Vagina (tissue), 2 donors: ENCODE results near the gene MTHFSD. TPM values are rescaled to one million over a fixed set of nuclear protein-coding genes. Genes with fewer than 3 reads are reported as not detected.

Experiments used
- DNase-seq, 2 donors: peaks; one replicate each; pipeline ENCODE4 v3.0.0-alpha.2; 2017; ENCODE audit errors: extremely low spot score in 2 of 2
- H3K27ac ChIP-seq: fragments of 200-600 bp; sonication (generic); one replicate; pipeline ENCODE4 v1.5.1; 2019
- H3K27me3 ChIP-seq: fragments of 200-600 bp; sonication (generic); one replicate; pipeline ENCODE4 v1.5.1; 2019
- H3K36me3 ChIP-seq, 2 donors: fragments of 200-600 bp; sonication (generic); one replicate each; pipeline ENCODE4 v1.5.1; 2017 to 2019
- H3K4me1 ChIP-seq: fragments of 200-600 bp; sonication (generic); one replicate; pipeline ENCODE4 v1.5.1; 2019
- H3K4me3 ChIP-seq, 2 donors: fragments of 200-600 bp; sonication (generic); 1 replicate in 1 of 2; 2 replicates in 1 of 2; pipeline ENCODE4 v1.5.1; 2016 to 2019
- H3K9me3 ChIP-seq: fragments of 200-600 bp; sonication (generic); one replicate; pipeline ENCODE4 v1.5.1; 2019
- POLR2A ChIP-seq, 2 donors: fragments of 450-650 bp; IDR thresholded peaks; one replicate each; pipeline ENCODE4 v1.6.1; 2017; ENCODE audit warnings: antibody characterized with exemption in 2 of 2, mild to moderate bottlenecking in 2 of 2, moderate library complexity in 2 of 2
- POLR2AphosphoS5 ChIP-seq, 2 donors: sonication (generic); formaldehyde crosslinking; IDR thresholded peaks; one replicate each; pipeline ENCODE4 v1.9.0; 2017; ENCODE audit warnings: antibody characterized with exemption in 2 of 2, mild to moderate bottlenecking in 2 of 2, low read depth in 1 of 2; ENCODE audit not compliant: insufficient read depth in 1 of 2
- intact Hi-C: fragments of 100-400 bp; cut with DNase I; formaldehyde crosslinking; loops from one replicate; pipeline ENCODE4 v1.15.1; 2023
- total RNA-seq: library from RNA; depleted of rRNA; stranded (reverse); fragments of >200 nt; gene quantifications from one replicate; pipeline ENCODE4 v1.2.3, GENCODE V29; 2016
- TF ChIP-seq, protein P1 (sequence below), 3 experiments: fragments of 450-650 bp in 2 of 3; fragments of 200-600 bp in 1 of 3; sonication (generic) in 1 of 3; IDR thresholded peaks; one replicate each; pipeline ENCODE4 v1.5.1; 2017 to 2019; ENCODE audit warnings: antibody characterized with exemption in 3 of 3, mild to moderate bottlenecking in 2 of 3, moderate library complexity in 2 of 3

The MTHFSD gene
- total RNA-seq, 1 donor from 2014 or later, result 20.4 TPM

DNA sequence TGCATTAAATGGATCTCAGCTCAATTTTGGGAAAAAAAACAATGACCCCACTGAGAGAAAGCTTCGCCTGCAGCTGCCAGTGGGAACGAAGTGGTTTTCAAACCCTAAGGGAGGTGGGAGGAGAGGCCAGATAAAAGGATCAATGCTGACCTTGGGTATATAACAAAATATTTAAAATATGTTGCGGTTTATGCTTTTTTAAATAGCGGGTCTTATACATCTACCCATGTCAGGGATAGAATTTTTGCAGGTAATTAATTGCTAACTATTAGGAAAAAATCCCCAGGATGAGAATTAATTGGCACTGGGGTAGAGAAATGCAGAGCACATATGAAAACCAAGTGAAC is 55.6 kb downstream of the MTHFSD start:
- DNase-seq, result no peak
- Histone ChIP-seq H3K27me3 (peaks cover 23% of the 10 kb centered on the region), H3K36me3 (no peaks in the 10 kb centered on the region), H3K4me1 (peaks cover 28% of the 10 kb centered on the region), H3K27ac (no peak overlapping the region), H3K4me3 (no peak overlapping the region), H3K9me3 (no peaks in the 10 kb centered on the region)
- TF ChIP-seq POLR2AphosphoS5 (IDR thresholded peaks at IDR 0.05; ENCODE audit: insufficient read depth in 1 of 2, low read depth in 1 of 2), result no peak
- TF ChIP-seq, protein P1, sequence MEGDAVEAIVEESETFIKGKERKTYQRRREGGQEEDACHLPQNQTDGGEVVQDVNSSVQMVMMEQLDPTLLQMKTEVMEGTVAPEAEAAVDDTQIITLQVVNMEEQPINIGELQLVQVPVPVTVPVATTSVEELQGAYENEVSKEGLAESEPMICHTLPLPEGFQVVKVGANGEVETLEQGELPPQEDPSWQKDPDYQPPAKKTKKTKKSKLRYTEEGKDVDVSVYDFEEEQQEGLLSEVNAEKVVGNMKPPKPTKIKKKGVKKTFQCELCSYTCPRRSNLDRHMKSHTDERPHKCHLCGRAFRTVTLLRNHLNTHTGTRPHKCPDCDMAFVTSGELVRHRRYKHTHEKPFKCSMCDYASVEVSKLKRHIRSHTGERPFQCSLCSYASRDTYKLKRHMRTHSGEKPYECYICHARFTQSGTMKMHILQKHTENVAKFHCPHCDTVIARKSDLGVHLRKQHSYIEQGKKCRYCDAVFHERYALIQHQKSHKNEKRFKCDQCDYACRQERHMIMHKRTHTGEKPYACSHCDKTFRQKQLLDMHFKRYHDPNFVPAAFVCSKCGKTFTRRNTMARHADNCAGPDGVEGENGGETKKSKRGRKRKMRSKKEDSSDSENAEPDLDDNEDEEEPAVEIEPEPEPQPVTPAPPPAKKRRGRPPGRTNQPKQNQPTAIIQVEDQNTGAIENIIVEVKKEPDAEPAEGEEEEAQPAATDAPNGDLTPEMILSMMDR (IDR thresholded peaks at IDR 0.05), result no peak
- no peak for TF ChIP-seq POLR2A (IDR thresholded peaks at IDR 0.05)
- intact Hi-C loops, result no loop called here

DNA sequence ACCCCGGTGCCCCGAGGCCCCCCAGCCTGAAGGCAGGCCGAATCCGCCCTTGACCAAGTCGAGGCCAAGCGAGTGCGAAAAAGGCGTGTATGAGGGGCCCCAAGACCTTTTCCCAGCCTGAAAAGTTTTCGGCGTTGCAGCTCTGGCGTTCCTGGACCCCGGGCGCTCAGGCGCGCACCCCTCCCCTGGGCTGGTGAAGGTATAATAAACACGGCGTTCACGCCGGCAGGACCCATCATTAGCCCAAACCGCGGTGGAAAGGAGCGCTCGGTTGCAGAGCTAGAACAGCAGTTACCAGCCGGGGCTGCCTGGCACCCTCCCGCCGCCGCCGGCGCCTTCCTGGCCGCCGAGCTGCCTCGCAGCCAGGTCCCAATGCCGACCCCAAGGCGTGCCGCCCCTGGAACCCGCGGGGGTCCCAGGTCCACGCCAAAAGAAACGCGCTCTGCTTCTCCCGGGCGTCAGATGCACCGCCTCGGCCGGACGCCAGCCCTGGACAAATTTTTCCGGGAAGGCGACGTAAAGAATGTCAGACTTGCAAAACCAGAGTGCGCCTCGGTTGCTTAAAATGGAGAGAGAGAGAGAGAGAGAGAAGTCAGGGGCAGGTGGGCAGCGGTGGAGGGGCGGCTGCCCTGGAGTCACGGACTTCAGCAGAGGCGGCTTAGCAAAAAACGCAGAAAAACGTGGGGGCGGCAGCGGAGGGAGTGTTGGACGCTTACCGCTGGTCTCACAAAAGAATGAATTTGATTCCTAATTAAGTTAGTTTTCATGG is 56.2 kb downstream of the MTHFSD start:
- Histone ChIP-seq H3K9me3 (no peaks in the 10 kb centered on the region), H3K36me3 (no peaks in the 10 kb centered on the region), H3K4me3 (peak overlapping the region; percentile 12 to 29), H3K27me3 (peaks cover 23% of the 10 kb centered on the region), H3K27ac (no peak overlapping the region), H3K4me1 (peaks cover 26% of the 10 kb centered on the region)
- intact Hi-C loops, result no loop called here
- peak in 1 of 2 donors; percentile 17 for TF ChIP-seq POLR2AphosphoS5 (IDR thresholded peaks at IDR 0.05; ENCODE audit: insufficient read depth in 1 of 2, low read depth in 1 of 2)
- no peak for TF ChIP-seq POLR2A (IDR thresholded peaks at IDR 0.05)
- DNase-seq, result no peak

DNA sequence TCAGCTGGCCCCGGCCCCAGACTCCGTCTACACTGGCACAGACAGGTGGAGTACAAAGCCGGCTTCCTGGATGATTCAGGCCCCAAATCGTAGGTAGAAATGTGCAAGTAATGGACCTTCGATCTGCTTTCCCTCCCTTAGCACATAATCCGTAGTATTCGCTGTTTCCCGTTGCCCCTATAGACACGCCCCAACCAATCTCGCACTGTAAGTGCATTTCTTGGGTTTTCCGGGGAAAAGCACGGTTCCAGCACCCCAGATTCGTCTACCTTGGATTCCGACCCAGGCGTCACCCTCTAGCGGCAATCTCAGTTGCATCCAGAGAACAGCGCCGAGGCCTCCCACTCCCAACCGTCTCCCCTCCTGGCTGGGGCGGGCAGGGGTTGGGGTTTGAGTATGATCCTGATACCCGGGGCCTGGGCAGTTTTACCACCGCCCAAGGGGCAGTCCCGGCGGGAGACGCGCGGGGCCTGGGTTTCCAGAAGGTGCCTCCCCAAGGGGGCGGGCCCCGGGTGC is 56.8 kb downstream of the MTHFSD start:
- peaks cover 26% of the 10 kb centered on the region for H3K4me1 ChIP-seq
- intact Hi-C loops, result no loop called here
- no peak for DNase-seq
- H3K27ac ChIP-seq, result no peak overlapping the region
- TF ChIP-seq POLR2A (IDR thresholded peaks at IDR 0.05), result no peak
- no peak for TF ChIP-seq POLR2AphosphoS5 (IDR thresholded peaks at IDR 0.05; ENCODE audit: insufficient read depth in 1 of 2, low read depth in 1 of 2)
- TF ChIP-seq, protein P1 (IDR thresholded peaks at IDR 0.05), result no peak
- H3K9me3 ChIP-seq, result no peaks in the 10 kb centered on the region
- H3K27me3 ChIP-seq, result peaks cover 23% of the 10 kb centered on the region
- H3K4me3 ChIP-seq, result peak overlapping the region; percentile 12 to 29
- H3K36me3 ChIP-seq, result no peaks in the 10 kb centered on the region

DNA sequence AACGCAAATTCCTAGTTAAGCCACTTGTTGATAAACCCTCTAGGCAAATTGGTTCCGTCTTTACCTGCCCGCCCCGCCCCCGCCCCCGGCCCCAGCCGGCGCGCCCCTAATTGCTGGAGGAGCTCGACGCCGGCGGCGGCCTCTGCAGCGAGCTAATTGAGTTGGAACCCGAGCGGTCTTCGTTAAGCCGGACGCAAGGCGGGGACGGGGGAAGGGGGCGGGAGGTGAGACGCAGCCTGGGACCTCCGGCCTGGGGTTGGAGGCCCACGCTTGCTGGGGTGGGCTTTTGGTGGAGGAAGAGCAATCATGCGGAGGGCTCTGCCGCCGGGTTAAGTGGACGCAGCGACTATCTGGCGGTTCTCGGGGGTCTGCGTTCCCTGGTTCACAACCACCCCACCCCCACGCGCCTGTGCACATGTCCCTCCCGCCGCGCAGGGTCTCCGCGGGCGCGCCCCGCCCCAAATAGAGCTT is 57.4 kb downstream of the MTHFSD start:
- Histone ChIP-seq H3K27me3 (peaks cover 23% of the 10 kb centered on the region), H3K9me3 (no peaks in the 10 kb centered on the region), H3K36me3 (no peaks in the 10 kb centered on the region), H3K4me3 (peak overlapping the region; percentile 3 to 29), H3K4me1 (peaks cover 26% of the 10 kb centered on the region), H3K27ac (no peak overlapping the region)
- no peak for DNase-seq
- no peak for TF ChIP-seq POLR2A (IDR thresholded peaks at IDR 0.05)
- TF ChIP-seq, protein P1 (IDR thresholded peaks at IDR 0.05), result no peak
- TF ChIP-seq POLR2AphosphoS5 (IDR thresholded peaks at IDR 0.05; ENCODE audit: insufficient read depth in 1 of 2, low read depth in 1 of 2), result no peak
- intact Hi-C loops, result no loop called here

DNA sequence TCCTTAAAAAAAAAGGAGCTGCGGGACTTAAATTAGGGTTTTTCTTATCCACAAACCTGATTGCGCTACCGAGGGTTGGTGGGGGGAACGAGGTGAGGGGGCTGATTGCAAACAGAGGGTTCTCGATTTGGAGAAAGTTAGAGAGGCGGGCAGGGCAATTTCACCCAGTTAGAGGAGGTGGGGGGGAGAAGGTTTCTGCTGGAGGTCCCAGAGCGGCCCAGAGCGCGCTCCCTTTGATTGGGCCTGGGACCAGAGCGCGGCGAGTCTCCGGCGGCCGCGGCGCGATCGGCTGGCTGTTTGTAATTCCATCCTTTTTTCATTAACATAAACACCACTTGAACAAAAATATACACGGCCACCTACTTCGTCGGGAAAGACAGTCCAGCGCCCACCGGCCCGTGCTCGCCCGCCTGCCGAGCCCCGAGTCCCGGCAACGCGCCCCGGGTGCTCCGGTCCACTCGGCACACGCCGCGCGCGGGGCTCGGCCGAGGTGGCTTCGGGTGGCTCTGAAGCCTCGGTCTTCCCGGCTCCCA is 58.0 kb downstream of the MTHFSD start:
- H3K4me1 ChIP-seq, result peaks cover 26% of the 10 kb centered on the region
- H3K27ac ChIP-seq, result no peak overlapping the region
- H3K27me3 ChIP-seq, result peaks cover 23% of the 10 kb centered on the region
- H3K4me3 ChIP-seq, result peak overlapping the region in 1 of 2 donors; percentile 29
- intact Hi-C loops, result no loop called here
- TF ChIP-seq POLR2A (IDR thresholded peaks at IDR 0.05), result no peak
- TF ChIP-seq, protein P1 (IDR thresholded peaks at IDR 0.05), result no peak
- no peak for TF ChIP-seq POLR2AphosphoS5 (IDR thresholded peaks at IDR 0.05; ENCODE audit: insufficient read depth in 1 of 2, low read depth in 1 of 2)
- H3K36me3 ChIP-seq, result no peaks in the 10 kb centered on the region
- no peak for DNase-seq
- no peaks in the 10 kb centered on the region for H3K9me3 ChIP-seq
